22Rv1 (cell line): ENCODE data around the gene TSPAN18.
A peak's percentile ranks its signal among the peaks of the same experiment; 100 is the strongest.

Source experiments
- H3K27ac ChIP-seq: fragments of 450-650 bp; 2 replicates; pipeline ENCODE4 v1.5.1; 2017
- ZFX ChIP-seq: fragments of 450-650 bp; IDR thresholded peaks from 2 replicates; pipeline ENCODE4 v1.6.1; 2017; ENCODE audit warnings: antibody characterized with exemption, borderline replicate concordance
- TF ChIP-seq, protein P1 (sequence below): fragments of 450-650 bp; IDR thresholded peaks from 2 replicates; pipeline ENCODE4 v1.5.1; 2017; ENCODE audit warnings: mild to moderate bottlenecking

The TSPAN18 gene

DNA sequence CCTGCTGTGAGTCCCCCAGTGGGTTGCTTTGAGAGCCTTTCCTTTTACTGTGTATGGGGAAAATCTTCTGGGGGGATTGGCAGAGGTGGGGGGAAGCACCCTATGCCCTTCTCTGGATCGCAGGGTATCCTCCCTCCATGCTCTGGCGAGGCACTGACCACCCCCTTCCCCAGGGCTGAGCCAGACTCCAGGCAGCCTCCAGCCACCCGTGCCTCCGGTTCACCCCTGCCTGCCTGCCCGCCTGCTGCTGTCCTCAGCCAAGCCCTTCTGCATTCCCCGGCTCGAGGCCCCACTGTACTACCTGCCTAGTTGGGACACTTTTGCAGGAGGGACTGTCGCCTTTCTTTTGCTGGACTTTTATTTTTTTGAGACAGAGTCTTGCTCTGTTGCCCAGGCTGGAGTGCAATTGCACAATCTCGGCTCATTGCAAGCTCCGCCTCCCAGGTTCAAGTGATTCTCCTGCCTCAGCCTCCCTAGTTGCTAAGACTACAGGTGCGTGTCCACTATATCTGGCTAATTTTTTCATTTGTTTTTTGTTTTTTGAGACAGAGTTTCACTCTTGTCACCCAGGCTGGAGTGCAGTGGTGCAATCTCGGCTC, 247.7 kb downstream of the TSPAN18 start:
- TF ChIP-seq, protein P1, sequence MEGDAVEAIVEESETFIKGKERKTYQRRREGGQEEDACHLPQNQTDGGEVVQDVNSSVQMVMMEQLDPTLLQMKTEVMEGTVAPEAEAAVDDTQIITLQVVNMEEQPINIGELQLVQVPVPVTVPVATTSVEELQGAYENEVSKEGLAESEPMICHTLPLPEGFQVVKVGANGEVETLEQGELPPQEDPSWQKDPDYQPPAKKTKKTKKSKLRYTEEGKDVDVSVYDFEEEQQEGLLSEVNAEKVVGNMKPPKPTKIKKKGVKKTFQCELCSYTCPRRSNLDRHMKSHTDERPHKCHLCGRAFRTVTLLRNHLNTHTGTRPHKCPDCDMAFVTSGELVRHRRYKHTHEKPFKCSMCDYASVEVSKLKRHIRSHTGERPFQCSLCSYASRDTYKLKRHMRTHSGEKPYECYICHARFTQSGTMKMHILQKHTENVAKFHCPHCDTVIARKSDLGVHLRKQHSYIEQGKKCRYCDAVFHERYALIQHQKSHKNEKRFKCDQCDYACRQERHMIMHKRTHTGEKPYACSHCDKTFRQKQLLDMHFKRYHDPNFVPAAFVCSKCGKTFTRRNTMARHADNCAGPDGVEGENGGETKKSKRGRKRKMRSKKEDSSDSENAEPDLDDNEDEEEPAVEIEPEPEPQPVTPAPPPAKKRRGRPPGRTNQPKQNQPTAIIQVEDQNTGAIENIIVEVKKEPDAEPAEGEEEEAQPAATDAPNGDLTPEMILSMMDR = no peak
- no peak for TF ChIP-seq ZFX
- no peak overlapping the region for H3K27ac ChIP-seq

DNA sequence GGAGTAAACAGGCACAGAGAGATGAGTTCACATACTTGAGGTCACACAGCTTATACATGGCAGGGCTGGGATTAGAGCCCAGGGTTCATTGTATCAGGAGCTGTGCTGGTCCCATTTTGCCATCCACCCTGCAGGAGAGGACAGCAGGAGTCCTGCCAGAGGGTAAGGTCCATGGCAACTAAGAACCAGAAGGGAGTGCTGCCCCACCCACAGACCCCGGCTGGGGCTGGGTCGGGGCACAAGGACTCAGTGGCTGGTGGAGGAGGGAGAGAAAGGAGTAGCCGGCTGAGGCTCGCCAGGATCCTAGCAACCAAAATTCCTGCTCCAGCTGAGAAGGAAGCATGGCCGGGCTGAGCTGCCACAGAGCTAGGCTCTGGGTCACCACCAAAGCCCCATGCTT, 249.8 kb downstream of the TSPAN18 start:
- peak overlapping the region; percentile 100; the same call in 1 of the 2 replicates for H3K27ac ChIP-seq
- no peak for TF ChIP-seq ZFX
- TF ChIP-seq, protein P1 = no peak

DNA sequence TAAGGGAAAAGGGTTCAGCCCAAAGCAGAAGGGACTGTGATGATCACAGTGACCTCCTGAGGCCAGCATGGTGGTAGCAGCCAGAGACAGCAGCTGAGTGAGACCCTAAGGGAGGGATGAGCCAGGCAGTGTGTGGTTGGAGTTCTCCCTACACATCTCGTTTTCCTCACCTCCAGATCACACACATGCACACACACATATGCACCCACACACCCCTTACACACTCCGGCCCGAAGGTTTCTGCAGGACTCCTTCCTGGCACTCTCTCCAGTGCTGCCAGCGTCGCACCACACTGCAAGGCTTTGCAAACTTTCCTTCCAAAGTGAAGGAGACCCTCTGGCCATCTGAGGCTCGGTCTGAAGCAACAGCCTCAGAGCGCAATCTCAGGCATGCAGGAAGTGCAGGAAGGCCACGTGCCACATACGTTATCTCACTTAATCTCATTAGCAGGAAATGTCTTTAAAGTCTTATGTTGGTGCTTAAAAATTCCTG, 250.8 kb downstream of the TSPAN18 start:
- peak overlapping the region; percentile 100 for H3K27ac ChIP-seq
- TF ChIP-seq, protein P1 = peak; percentile 67
- no peak for TF ChIP-seq ZFX

DNA sequence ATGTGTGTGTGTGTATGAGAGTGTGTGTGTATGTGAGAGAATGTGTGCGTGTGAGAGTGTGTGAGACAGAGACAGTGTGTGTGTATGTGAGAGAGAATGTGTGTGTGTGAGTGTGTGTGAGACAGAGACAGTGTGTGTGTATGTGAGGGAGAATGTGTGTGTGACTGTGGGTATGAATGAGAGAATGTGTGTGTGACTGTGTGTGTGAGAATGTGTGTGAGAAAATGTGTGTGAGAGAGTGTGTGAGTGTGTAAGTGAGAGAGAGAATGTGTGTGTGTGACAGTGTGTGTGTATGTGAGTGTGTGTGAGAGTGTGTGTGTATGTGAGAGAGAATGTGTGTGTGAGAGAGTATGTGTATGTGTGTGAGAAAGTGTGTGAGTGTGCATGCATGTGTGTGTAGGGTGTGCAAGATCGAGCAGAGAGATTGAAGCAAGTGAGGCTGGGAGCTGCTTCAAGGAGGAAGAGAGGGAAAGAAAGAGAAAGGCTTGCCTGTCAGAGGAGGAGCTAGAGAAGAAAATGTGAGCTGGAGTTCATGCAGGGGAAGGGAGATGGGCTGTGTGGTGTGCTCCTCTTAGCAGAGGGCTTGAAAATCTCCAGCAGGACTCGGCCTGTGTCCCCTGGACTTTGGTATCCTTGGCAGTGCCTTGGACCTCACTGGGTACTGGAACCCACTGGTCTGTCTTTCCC, 251.7 kb downstream of the TSPAN18 start:
- H3K27ac ChIP-seq = peak overlapping the region; percentile 100
- no peak for TF ChIP-seq ZFX
- TF ChIP-seq, protein P1 = no peak

DNA sequence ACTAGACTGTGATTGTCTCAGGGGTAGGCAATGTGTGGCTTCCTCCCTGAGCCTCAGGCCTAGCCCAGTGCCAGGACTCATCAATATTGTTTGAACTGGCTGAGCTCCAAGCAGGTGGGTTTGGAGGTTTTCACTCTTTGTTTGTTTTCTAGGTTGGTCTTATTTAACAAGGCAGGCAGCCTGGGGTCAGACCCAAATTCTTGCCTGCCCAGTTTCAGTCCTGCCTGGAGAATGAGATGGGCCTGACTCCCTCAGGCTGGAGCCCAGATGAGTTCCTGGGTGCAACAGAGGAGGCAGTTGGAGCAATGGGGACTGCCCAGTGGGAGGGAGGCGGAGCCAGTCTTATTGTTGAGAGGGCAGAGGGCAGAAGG, 252.2 kb downstream of the TSPAN18 start:
- peak overlapping the region; percentile 100 for H3K27ac ChIP-seq
- no peak for TF ChIP-seq ZFX
- TF ChIP-seq, protein P1 = no peak

DNA sequence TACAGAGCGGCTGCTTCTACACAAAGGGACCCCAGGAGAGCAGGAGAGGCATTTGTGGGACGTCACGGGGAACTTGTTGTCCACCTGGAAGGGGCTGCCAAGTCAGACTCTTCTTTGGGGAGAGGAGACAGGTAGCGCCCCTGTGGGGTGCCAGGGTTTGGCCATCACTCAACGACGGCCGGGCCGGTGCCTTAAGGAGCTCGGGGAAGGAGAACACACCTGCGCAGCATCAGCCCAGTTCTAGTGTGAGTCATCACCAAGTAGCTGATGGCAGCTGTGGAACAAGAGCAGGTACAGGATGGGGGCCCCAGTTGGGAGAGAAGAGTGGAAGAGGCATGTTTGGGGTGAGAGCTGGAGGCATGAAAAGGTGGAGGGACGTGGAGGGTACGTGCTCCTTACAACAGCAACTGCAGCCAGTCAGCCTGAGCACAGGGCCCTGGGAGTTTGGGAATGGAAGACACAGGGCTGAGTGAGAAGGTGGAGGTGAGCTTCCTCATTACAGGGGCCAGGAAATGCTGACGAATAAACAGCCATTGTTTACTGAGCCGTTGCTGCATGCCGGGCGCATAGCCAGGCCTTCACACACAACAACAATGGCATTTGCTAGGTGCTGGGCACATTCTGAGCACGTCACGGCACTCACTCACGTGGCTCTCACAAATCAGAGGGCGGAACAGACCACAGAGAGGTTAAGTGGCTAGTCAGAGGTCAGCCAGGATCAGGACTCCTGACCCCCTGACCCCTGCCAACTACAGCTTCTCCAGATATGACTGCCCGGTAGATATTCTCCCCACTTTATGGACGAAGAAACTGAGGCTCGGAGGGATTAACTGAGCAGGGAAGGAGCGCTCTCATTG, 253.0 kb downstream of the TSPAN18 start:
- peak overlapping the region; percentile 100 for H3K27ac ChIP-seq
- TF ChIP-seq, protein P1 = no peak
- no peak for TF ChIP-seq ZFX
